Sigmoid colon (tissue), 7 donors: Measurements from ENCODE around the gene EXOC6B. TPM values are rescaled to one million over a fixed set of nuclear protein-coding genes. Genes with fewer than 3 reads are reported as not detected.
"Not testable (repeated sequence)": the region's sequence is repeated elsewhere in the genome, so short reads cannot be mapped to it uniquely, and the experiment has no call there.

Experiments used
- DNase-seq: peaks from one replicate; pipeline ENCODE4 v3.0.0-alpha.2; 2019
- H3K27ac ChIP-seq, 4 donors: fragments of 200-600 bp; sonication (generic); one replicate each; pipeline ENCODE4 v1.5.1; 2016 to 2019; ENCODE audit warnings: mild to moderate bottlenecking in 1 of 4
- H3K27me3 ChIP-seq, 3 donors: fragments of 200-600 bp; sonication (generic); one replicate each; pipeline ENCODE4 v1.5.1; 2019; ENCODE audit warnings: mild to moderate bottlenecking in 1 of 3
- H3K36me3 ChIP-seq, 4 donors: fragments of 200-600 bp; sonication (generic); one replicate each; pipeline ENCODE4 v1.5.1; 2016 to 2019
- H3K4me1 ChIP-seq, 4 donors: fragments of 200-600 bp; sonication (generic); one replicate each; pipeline ENCODE4 v1.5.1; 2017 to 2019
- H3K4me3 ChIP-seq, 4 donors: fragments of 200-600 bp; sonication (generic); one replicate each; pipeline ENCODE4 v1.5.1; 2017 to 2019; ENCODE audit warnings: mild to moderate bottlenecking in 2 of 4, moderate library complexity in 1 of 4
- H3K9me3 ChIP-seq, 4 donors: fragments of 200-600 bp in 3 of 4; sonication (generic) in 3 of 4; one replicate each; pipeline versions ENCODE4 v1.5.1 to v1.6.1; 2013 to 2019
- EP300 ChIP-seq, 4 donors: sonication (generic); formaldehyde crosslinking; IDR thresholded peaks; one replicate each; pipeline ENCODE4 v1.6.1; 2017; ENCODE audit warnings: antibody characterized with exemption in 4 of 4
- POLR2A ChIP-seq, 2 donors: fragments of 450-650 bp; IDR thresholded peaks; one replicate each; pipeline ENCODE4 v1.6.1; 2016; ENCODE audit warnings: antibody characterized with exemption in 2 of 2, mild to moderate bottlenecking in 2 of 2, moderate library complexity in 2 of 2
- POLR2AphosphoS5 ChIP-seq, 4 donors: sonication (generic); formaldehyde crosslinking; IDR thresholded peaks; one replicate each; pipeline ENCODE4 v1.6.1; 2017; ENCODE audit warnings: antibody characterized with exemption in 4 of 4
- WGBS, 2 donors: extraction: QIAGEN DNeasy Blood & Tissue Kit; methylation state at CpG; one replicate each; pipeline ENCODE4 v1.1.7; 2013; 5-methylcytosine and 5-hydroxymethylcytosine counted together
- intact Hi-C: fragments of 100-400 bp; cut with DNase I; formaldehyde crosslinking; loops from one replicate; pipeline ENCODE4 v1.15.1; 2023
- polyA plus RNA-seq, 3 donors: library from polyadenylated mRNA; stranded (reverse); fragments of 200-250 nt; gene quantifications; one replicate each; pipeline ENCODE4 v1.2.3, GENCODE V29; 2013
- total RNA-seq, 4 donors: library from RNA; depleted of rRNA; stranded (reverse); fragments of >200 nt; gene quantifications; one replicate each; pipeline ENCODE4 v1.1.0, GENCODE V29; 2016
- TF ChIP-seq, protein P1 (sequence below), 4 experiments: fragments of 450-650 bp in 3 of 4; fragments of 200-600 bp in 1 of 4; IDR thresholded peaks; one replicate each; pipeline ENCODE4 v1.5.1; 2016 to 2019; ENCODE audit warnings: antibody characterized with exemption in 4 of 4, mild to moderate bottlenecking in 3 of 4, moderate library complexity in 2 of 4
- donor health status: healthy with polysubstance abuse.
- donor health status: Bipolar disorder and iron deficiency.
- donor health status: healthy.

EXOC6B gene
- total and polyA plus RNA-seq, 7 donors = 5.0 to 46.1 (median 25.3) TPM

DNA sequence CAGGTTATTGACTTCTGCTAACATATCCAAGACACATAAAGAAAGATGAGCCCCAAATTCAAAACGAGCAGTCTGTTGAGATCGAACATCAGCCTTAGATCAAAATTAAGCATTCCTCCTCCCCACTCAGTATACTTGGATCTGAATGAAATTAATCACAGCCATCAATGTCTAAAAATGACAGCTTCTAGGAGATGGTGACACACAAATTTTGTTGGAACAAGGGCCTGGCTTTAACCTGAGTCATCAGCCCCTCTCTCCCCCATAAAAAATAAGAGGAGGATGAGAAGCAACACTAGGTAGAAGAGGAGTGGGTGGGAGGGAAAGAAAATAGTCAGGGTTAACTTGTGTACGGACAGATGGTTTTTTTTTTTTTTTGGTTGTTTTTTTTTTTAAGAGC lies 223.1 kb downstream of the EXOC6B start:
- WGBS, 2 donors = 88 to 95% methylated on average over 3 of the region's 3 CpGs
- Histone ChIP-seq H3K4me3 (no peak overlapping the region), H3K9me3 (peaks cover 0 to 3% (median 0%) of the 10 kb centered on the region in 4 donors), H3K27me3 (no peaks in the 10 kb centered on the region), H3K4me1 (peaks cover 0 to 5% (median 2%) of the 10 kb centered on the region in 4 donors), H3K27ac (no peak overlapping the region), H3K36me3 (no peaks in the 10 kb centered on the region)
- TF ChIP-seq POLR2A (IDR thresholded peaks at IDR 0.05) = no peak
- TF ChIP-seq, protein P1, sequence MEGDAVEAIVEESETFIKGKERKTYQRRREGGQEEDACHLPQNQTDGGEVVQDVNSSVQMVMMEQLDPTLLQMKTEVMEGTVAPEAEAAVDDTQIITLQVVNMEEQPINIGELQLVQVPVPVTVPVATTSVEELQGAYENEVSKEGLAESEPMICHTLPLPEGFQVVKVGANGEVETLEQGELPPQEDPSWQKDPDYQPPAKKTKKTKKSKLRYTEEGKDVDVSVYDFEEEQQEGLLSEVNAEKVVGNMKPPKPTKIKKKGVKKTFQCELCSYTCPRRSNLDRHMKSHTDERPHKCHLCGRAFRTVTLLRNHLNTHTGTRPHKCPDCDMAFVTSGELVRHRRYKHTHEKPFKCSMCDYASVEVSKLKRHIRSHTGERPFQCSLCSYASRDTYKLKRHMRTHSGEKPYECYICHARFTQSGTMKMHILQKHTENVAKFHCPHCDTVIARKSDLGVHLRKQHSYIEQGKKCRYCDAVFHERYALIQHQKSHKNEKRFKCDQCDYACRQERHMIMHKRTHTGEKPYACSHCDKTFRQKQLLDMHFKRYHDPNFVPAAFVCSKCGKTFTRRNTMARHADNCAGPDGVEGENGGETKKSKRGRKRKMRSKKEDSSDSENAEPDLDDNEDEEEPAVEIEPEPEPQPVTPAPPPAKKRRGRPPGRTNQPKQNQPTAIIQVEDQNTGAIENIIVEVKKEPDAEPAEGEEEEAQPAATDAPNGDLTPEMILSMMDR (IDR thresholded peaks at IDR 0.05) = no peak
- no peak for TF ChIP-seq EP300 (IDR thresholded peaks at IDR 0.05)
- TF ChIP-seq POLR2AphosphoS5 (IDR thresholded peaks at IDR 0.05) = no peak
- DNase-seq = no peak
- intact Hi-C loops = no loop called here

DNA sequence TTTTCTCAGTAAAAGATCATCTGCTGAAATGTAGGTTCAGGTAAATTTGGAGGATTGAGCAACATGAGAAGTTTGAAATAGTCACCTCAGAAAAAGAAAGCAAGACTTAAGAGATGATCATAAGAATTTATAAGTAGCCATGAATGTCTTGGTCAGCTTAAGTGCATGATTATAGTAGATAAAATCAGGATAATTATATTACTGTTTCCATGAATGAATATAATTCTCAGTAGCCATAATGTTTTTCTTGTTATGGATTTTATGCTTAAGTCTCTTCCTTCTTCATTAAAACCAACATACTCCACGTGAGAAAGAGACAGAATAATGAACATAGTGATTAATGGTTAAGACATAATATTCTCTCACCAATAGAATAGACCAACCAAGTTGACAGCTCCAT lies 223.7 kb downstream of the EXOC6B start:
- Histone ChIP-seq H3K4me3 (no peak overlapping the region), H3K4me1 (peaks cover 0 to 5% (median 2%) of the 10 kb centered on the region in 4 donors), H3K27ac (no peak overlapping the region), H3K36me3 (no peaks in the 10 kb centered on the region), H3K27me3 (no peaks in the 10 kb centered on the region), H3K9me3 (peaks cover 0 to 3% (median 0%) of the 10 kb centered on the region in 4 donors)
- WGBS, 2 donors = 79 to 94% methylated on average over 1 of the region's 1 CpG
- DNase-seq = no peak
- no peak for TF ChIP-seq POLR2A (IDR thresholded peaks at IDR 0.05)
- TF ChIP-seq, protein P1 (IDR thresholded peaks at IDR 0.05) = no peak
- no peak for TF ChIP-seq POLR2AphosphoS5 (IDR thresholded peaks at IDR 0.05)
- no peak for TF ChIP-seq EP300 (IDR thresholded peaks at IDR 0.05)
- intact Hi-C loops = no loop called here

DNA sequence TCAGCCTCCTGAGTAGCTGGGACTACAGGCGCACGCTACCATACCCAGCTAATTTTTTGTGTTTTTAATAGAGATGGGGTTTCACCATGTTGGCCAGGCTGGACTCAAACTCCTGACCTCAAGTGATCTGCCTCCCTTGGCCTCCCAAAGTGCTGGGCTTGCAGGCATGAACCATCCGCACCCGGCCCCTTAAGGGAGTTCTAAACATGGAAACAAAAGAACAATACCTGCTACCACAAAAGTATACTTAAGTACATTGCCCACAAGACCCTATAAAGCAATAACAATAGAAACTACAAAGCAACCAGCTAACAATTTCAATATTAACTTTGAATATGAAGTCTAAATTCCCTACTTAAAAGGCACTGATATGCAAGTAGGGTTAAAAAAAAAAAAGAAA lies 242.0 kb downstream of the EXOC6B start:
- H3K4me3 ChIP-seq, DNase-seq, H3K27ac ChIP-seq, H3K4me1 ChIP-seq, H3K36me3 ChIP-seq, H3K27me3 ChIP-seq, intact Hi-C loops, H3K9me3 ChIP-seq: not testable (repeated sequence)
- WGBS, 2 donors = 95 to 96% methylated on average over 4 of the region's 4 CpGs

DNA sequence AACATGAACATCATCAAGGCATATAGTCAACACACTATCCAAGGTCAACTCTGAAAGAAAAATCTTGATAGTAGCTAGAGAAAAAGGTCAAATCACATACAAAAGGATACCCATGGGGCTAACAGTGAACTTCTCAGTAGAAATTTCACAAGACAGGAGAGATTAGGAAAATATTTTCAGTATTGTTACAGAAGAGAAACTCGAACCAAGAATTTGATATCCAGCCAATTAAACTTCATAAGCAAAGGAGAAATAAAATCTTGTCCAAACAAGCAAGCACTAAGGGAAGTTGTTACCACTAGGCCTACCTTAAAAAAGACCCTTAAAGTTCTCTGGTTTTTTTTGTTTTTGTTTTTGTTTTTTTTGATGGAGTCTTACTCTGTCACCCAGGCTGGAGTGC lies 242.5 kb downstream of the EXOC6B start:
- no peak for TF ChIP-seq POLR2A (IDR thresholded peaks at IDR 0.05)
- TF ChIP-seq EP300 (IDR thresholded peaks at IDR 0.05) = no peak
- TF ChIP-seq, protein P1 (IDR thresholded peaks at IDR 0.05) = no peak
- TF ChIP-seq POLR2AphosphoS5 (IDR thresholded peaks at IDR 0.05) = no peak
- no peak for DNase-seq
- no peaks in the 10 kb centered on the region for H3K9me3 ChIP-seq
- no peaks in the 10 kb centered on the region for H3K36me3 ChIP-seq
- H3K4me3 ChIP-seq = no peak overlapping the region
- H3K27me3 ChIP-seq = no peaks in the 10 kb centered on the region
- intact Hi-C loops = no loop called here
- 67 to 79% methylated on average over 1 of the region's 1 CpG for WGBS, 2 donors
- H3K4me1 ChIP-seq = peaks cover 0 to 5% (median 0%) of the 10 kb centered on the region in 4 donors
- H3K27ac ChIP-seq = no peak overlapping the region

DNA sequence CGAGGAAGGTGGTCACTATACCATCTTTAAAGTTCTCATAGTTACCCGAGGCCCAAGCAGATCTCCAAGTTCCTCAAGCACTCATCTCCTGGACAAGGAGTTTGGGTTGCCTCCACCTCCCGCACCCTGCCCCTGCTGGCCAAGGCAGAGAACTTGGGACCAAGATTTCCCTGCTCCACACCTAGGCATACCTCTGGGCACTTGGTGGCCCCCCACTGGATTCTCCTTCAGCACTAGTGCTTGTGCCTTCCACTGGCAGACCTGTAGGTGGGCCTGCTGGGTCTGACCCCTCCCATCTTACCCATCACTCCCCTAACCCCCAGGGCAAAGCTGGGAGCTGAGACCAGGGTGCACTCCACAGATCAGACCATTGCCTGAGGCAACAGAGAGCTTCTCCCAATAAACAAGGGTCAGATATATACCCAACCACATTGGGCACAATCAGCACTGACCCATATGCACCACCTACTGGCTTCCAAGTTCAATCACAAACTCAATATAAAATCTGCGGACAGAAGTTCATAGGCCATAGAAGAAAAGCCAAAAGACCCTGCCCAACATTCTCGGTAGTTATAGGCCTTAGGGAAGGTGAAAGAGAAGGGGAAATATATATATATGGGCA lies 244.2 kb downstream of the EXOC6B start:
- no peaks in the 10 kb centered on the region for H3K9me3 ChIP-seq
- intact Hi-C loops = no loop called here
- WGBS, 2 donors = 86% methylated on average over 5 of the region's 5 CpGs
- H3K36me3 ChIP-seq = no peaks in the 10 kb centered on the region
- TF ChIP-seq EP300 (IDR thresholded peaks at IDR 0.05) (no peak), POLR2A (IDR thresholded peaks at IDR 0.05) (no peak), POLR2AphosphoS5 (IDR thresholded peaks at IDR 0.05) (no peak)
- TF ChIP-seq, protein P1 (IDR thresholded peaks at IDR 0.05) = no peak
- H3K27me3 ChIP-seq = no peaks in the 10 kb centered on the region
- H3K4me1 ChIP-seq = peaks cover 0 to 11% (median 0%) of the 10 kb centered on the region in 4 donors
- DNase-seq = no peak
- no peak overlapping the region for H3K4me3 ChIP-seq
- no peak overlapping the region for H3K27ac ChIP-seq
